ENCODE data around the gene RAB34. TPM values are rescaled to one million over a fixed set of nuclear protein-coding genes. Genes with fewer than 3 reads are reported as not detected.

The RAB34 gene
- total RNA-seq, 4 donors from 2014 or later: 27.6 to 98.0 (median 65.1) TPM

DNA sequence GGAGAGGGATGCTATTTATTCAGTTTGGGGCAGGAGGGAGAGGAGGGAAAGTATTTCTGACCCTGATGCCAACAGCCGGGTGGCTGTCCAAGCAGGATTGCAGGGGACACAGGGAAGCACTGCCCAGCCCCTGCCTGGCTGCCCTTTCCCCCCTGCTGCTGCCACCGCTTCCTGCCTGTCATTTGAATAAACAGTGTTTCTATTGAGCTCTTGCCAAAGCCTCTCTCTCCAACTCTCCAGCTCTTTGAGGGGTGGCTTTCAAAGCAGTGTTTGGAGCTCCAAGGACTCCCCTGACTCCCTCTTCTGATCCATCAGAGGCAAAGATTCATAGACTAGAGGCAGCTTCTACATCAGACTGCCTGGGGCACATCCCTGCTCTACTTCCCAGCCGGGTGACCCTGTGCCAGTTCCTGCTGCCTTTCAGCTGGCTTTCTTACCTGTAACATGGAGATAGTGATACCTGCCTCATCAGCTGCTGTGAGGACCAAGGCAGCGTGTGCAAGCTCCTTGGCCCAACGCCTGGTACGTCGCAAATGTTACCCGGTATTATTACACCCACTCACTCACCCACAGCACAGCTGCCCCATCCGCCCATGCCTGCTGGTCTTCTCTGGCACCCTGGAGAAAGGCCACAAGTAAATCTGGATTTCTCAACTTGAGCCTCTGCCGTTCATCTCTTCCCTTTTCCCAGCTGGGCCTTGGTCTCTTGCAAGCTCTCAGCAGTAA, 15.5 kb downstream of the RAB34 start:
- WGBS, 2 donors: 61 to 65% methylated on average over 9 to 10 of the region's 10 CpGs
- intact Hi-C loops (cut with DNase I): no loop called here
- no peaks in the 10 kb centered on the region for H3K4me1 ChIP-seq
- peaks cover 46 to 89% (median 59%) of the 10 kb centered on the region in 3 donors for H3K36me3 ChIP-seq
- no peak overlapping the region for H3K4me3 ChIP-seq
- no peaks in the 10 kb centered on the region for H3K9me3 ChIP-seq
- no peak for DNase-seq
- TF ChIP-seq POLR2A (IDR thresholded peaks at IDR 0.05): no peak
- TF ChIP-seq, protein P1, sequence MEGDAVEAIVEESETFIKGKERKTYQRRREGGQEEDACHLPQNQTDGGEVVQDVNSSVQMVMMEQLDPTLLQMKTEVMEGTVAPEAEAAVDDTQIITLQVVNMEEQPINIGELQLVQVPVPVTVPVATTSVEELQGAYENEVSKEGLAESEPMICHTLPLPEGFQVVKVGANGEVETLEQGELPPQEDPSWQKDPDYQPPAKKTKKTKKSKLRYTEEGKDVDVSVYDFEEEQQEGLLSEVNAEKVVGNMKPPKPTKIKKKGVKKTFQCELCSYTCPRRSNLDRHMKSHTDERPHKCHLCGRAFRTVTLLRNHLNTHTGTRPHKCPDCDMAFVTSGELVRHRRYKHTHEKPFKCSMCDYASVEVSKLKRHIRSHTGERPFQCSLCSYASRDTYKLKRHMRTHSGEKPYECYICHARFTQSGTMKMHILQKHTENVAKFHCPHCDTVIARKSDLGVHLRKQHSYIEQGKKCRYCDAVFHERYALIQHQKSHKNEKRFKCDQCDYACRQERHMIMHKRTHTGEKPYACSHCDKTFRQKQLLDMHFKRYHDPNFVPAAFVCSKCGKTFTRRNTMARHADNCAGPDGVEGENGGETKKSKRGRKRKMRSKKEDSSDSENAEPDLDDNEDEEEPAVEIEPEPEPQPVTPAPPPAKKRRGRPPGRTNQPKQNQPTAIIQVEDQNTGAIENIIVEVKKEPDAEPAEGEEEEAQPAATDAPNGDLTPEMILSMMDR (IDR thresholded peaks at IDR 0.05): no peak
- H3K27ac ChIP-seq: no peak overlapping the region
- no peaks in the 10 kb centered on the region for H3K27me3 ChIP-seq

- no peaks in the 10 kb centered on the region for H3K27me3 ChIP-seq
- no peak for DNase-seq
- no peak overlapping the region for H3K27ac ChIP-seq
- no peak overlapping the region for H3K4me3 ChIP-seq
- no peaks in the 10 kb centered on the region for H3K4me1 ChIP-seq
- TF ChIP-seq POLR2A (IDR thresholded peaks at IDR 0.05): no peak
- intact Hi-C loops (cut with DNase I): no loop called here
- H3K36me3 ChIP-seq: peaks cover 54 to 99% (median 68%) of the 10 kb centered on the region in 3 donors
- WGBS, 2 donors: 89 to 92% methylated on average over 3 to 6 of the region's 10 CpGs
- H3K9me3 ChIP-seq: no peaks in the 10 kb centered on the region
These were observed 16.7 kb downstream of the RAB34 start for GRCh38 chr17:28700830-28701492.

DNA sequence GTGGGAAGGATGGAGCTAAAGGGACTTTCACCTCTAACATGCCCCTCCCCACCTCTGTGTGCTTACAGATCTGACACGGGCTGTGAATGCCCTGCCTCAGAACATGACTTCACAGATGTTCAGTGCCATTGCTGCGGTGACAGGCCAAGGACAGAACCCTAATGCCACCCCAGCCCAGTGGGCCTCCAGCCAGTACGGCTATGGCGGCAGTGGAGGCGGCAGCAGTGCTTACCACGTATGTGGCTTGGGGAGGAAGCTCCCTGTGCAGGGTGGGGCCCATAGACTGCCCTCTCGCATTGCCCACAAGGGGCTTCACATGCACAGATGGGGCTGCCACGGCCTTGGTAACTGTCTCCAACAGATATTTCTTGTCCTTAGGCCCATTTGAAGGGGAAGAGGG, 17.4 kb downstream of the RAB34 start:
- WGBS, 2 donors: 70 to 100% methylated on average over 2 of the region's 8 CpGs
- H3K27me3 ChIP-seq: no peaks in the 10 kb centered on the region

DNA sequence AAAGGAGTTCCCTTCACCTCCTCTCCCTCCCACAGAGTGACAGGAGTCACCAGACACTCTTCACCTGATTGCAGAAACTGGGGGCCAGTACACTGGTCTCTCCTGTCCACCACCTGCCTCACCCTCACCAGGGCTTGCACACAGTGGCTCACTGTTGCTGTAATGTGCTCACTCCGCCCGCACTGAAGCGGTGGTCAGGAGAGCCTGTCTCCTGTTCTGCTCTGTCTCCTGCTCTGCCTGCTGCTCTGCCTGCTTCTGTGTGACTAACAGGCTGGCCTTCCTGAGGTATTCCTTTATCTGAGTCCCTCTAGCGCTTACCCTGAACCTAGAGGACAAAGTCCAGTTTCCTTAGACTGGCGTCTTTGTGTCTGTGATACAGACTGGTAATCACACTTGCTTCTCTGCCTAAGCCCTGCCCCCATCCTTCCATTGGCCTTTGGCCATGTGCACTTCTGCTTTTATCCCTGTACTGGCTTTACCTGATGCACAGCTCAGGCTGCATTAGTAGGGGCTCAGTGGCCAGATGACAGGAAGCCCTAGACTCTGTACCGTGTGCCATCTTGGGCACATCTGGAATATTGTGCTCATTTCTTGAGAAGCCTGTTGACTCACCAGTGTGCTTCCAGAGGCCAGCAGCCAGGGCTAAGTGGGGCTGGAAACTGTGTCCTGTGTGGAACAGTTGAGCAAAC, 19.3 kb downstream of the RAB34 start:
- TF ChIP-seq POLR2A (IDR thresholded peaks at IDR 0.05): no peak
- TF ChIP-seq, protein P1 (IDR thresholded peaks at IDR 0.05): no peak
- no peak overlapping the region for H3K4me3 ChIP-seq
- no peak overlapping the region for H3K27ac ChIP-seq
- no peaks in the 10 kb centered on the region for H3K27me3 ChIP-seq
- H3K36me3 ChIP-seq: peaks cover 63 to 100% (median 86%) of the 10 kb centered on the region in 3 donors
- 86 to 91% methylated on average over 6 of the region's 6 CpGs for WGBS, 2 donors
- DNase-seq: no peak
- intact Hi-C loops (cut with DNase I): no loop called here
- no peaks in the 10 kb centered on the region for H3K9me3 ChIP-seq
- H3K4me1 ChIP-seq: no peaks in the 10 kb centered on the region

More for the DNA sequence above, 17.4 kb downstream of the RAB34 start:
- no peaks in the 10 kb centered on the region for H3K4me1 ChIP-seq
- DNase-seq: no peak
- intact Hi-C loops (cut with DNase I): no loop called here
- no peaks in the 10 kb centered on the region for H3K9me3 ChIP-seq
- H3K36me3 ChIP-seq: peaks cover 61 to 99% (median 75%) of the 10 kb centered on the region in 3 donors
- no peak overlapping the region for H3K27ac ChIP-seq
- no peak overlapping the region for H3K4me3 ChIP-seq
- TF ChIP-seq POLR2A (IDR thresholded peaks at IDR 0.05): no peak
- TF ChIP-seq, protein P1 (IDR thresholded peaks at IDR 0.05): no peak

- 91 to 100% methylated on average over 1 of the region's 1 CpG for WGBS, 2 donors
- Histone ChIP-seq H3K27me3 (no peaks in the 10 kb centered on the region), H3K36me3 (peaks cover 60 to 100% (median 85%) of the 10 kb centered on the region in 3 donors), H3K27ac (no peak overlapping the region), H3K4me1 (no peaks in the 10 kb centered on the region), H3K9me3 (no peaks in the 10 kb centered on the region), H3K4me3 (no peak overlapping the region)
- no peak for DNase-seq
- intact Hi-C loops (cut with DNase I): no loop called here
- TF ChIP-seq, protein P1 (IDR thresholded peaks at IDR 0.05): no peak
- TF ChIP-seq POLR2A (IDR thresholded peaks at IDR 0.05): no peak
These were observed 23.8 kb downstream of the RAB34 start for GRCh38 chr17:28693869-28694268.

Data from esophagus squamous epithelium (tissue), 5 donors.